ENCODE data around the gene HSD17B3. TPM values are rescaled to one million over a fixed set of nuclear protein-coding genes. Genes with fewer than 3 reads are reported as not detected.

Gene HSD17B3
- polyA plus RNA-seq, 1 donor from 2014 or later, result not detected

DNA sequence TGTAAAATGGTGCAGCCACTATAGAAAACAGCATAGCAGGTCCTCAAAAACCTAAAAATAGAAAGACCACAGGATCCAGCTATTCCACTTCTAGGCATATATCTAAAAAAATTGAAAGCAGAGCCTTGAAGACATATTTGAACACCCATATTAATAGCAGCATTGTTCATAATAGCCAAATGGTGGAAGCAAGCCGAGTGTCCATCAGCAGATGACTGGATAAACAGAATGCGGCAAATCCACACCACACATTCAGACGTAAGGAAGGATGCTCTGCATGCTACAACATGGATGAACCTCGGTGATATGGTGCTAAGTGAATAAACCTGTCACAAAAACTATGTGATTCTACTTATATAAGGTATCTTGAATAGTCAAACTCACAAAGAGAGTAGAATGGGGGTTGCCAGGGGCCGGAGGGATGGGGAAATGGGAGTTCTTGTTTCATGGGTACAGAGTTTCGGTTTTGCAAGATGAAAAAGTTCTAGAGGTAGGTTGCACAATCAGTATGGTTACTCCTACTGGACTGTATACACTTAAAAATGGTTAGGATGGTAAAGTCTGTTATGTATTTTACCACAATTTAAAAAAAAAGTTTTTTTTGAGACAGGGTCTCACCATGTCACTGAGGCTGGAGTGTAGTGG lies 17.1 kb upstream of the HSD17B3 start:
- Histone ChIP-seq H3F3A (ENCODE audit: insufficient read depth, low read length, poor library complexity, severe bottlenecking) (no peaks in the 10 kb centered on the region), H3K4me2 (ENCODE audit: low read length) (no peak overlapping the region), H4K20me1 (ENCODE audit: insufficient read depth) (no peaks in the 10 kb centered on the region), H3K79me2 (replicated peaks; ENCODE audit: insufficient read depth, low read length) (no peaks in the 10 kb centered on the region), H3K4me3 (ENCODE audit: low read length) (no peak overlapping the region), H3K9me3 (ENCODE audit: low read length) (no peaks in the 10 kb centered on the region), H3K27ac (ENCODE audit: low read length) (no peak overlapping the region), H3K9ac (ENCODE audit: low read length) (no peak overlapping the region), H2AFZ (ENCODE audit: low read depth, low read length) (no peak overlapping the region), H3K27me3 (ENCODE audit: insufficient read depth, low read depth, low read length) (no peaks in the 10 kb centered on the region), H3K9me2 (ENCODE audit: insufficient read depth, low read length) (no peaks in the 10 kb centered on the region), H3K36me3 (ENCODE audit: insufficient read depth, low read length) (no peaks in the 10 kb centered on the region)
- TF ChIP-seq, protein P1, sequence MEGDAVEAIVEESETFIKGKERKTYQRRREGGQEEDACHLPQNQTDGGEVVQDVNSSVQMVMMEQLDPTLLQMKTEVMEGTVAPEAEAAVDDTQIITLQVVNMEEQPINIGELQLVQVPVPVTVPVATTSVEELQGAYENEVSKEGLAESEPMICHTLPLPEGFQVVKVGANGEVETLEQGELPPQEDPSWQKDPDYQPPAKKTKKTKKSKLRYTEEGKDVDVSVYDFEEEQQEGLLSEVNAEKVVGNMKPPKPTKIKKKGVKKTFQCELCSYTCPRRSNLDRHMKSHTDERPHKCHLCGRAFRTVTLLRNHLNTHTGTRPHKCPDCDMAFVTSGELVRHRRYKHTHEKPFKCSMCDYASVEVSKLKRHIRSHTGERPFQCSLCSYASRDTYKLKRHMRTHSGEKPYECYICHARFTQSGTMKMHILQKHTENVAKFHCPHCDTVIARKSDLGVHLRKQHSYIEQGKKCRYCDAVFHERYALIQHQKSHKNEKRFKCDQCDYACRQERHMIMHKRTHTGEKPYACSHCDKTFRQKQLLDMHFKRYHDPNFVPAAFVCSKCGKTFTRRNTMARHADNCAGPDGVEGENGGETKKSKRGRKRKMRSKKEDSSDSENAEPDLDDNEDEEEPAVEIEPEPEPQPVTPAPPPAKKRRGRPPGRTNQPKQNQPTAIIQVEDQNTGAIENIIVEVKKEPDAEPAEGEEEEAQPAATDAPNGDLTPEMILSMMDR (IDR thresholded peaks at IDR 0.05; ENCODE audit: poor library complexity, severe bottlenecking), result no peak
- TF ChIP-seq TAF1 (IDR thresholded peaks at IDR 0.05; ENCODE audit: low read depth), result no peak
- no peak for TF ChIP-seq MXI1 (conservative IDR thresholded peaks at IDR 0.05; ENCODE audit: poor library complexity, severe bottlenecking)
- TF ChIP-seq REST (IDR thresholded peaks at IDR 0.05; ENCODE audit: borderline replicate concordance), result no peak
- no peak for TF ChIP-seq POLR2AphosphoS5 (IDR thresholded peaks at IDR 0.05)
- TF ChIP-seq EP300 (conservative IDR thresholded peaks at IDR 0.05; ENCODE audit: poor library complexity, severe bottlenecking), result no peak
- TF ChIP-seq RAD21 (conservative IDR thresholded peaks at IDR 0.05), result no peak
- no peak for TF ChIP-seq EZH2 (IDR thresholded peaks at IDR 0.05; ENCODE audit: borderline replicate concordance, insufficient read depth, low read length, poor library complexity, severe bottlenecking)
- no peak for TF ChIP-seq SMC3 (conservative IDR thresholded peaks at IDR 0.05; ENCODE audit: poor library complexity)

- Histone ChIP-seq H2AFZ (ENCODE audit: low read depth, low read length) (no peak overlapping the region), H3F3A (ENCODE audit: insufficient read depth, low read length, poor library complexity, severe bottlenecking) (no peaks in the 10 kb centered on the region), H3K27me3 (ENCODE audit: insufficient read depth, low read depth, low read length) (no peaks in the 10 kb centered on the region), H3K36me3 (ENCODE audit: insufficient read depth, low read length) (no peaks in the 10 kb centered on the region), H3K4me3 (ENCODE audit: low read length) (no peak overlapping the region), H3K79me2 (replicated peaks; ENCODE audit: insufficient read depth, low read length) (no peaks in the 10 kb centered on the region), H3K9ac (ENCODE audit: low read length) (no peak overlapping the region), H3K4me2 (ENCODE audit: low read length) (no peak overlapping the region), H3K9me2 (ENCODE audit: insufficient read depth, low read length) (no peaks in the 10 kb centered on the region), H4K20me1 (ENCODE audit: insufficient read depth) (no peaks in the 10 kb centered on the region), H3K9me3 (ENCODE audit: low read length) (no peaks in the 10 kb centered on the region), H3K27ac (ENCODE audit: low read length) (no peak overlapping the region)
- TF ChIP-seq SMC3 (conservative IDR thresholded peaks at IDR 0.05; ENCODE audit: poor library complexity), result peak; percentile 84
- peak; percentile 90 for TF ChIP-seq RAD21 (conservative IDR thresholded peaks at IDR 0.05)
- TF ChIP-seq REST (IDR thresholded peaks at IDR 0.05; ENCODE audit: borderline replicate concordance), result no peak
- TF ChIP-seq, protein P1 (IDR thresholded peaks at IDR 0.05; ENCODE audit: poor library complexity, severe bottlenecking), result peak; percentile 86
These were observed 15.5 kb upstream of the HSD17B3 start for GRCh38 chr9:96317335-96317980.
